D341Med (cell line): ENCODE results near the gene PLA2R1.
"Not testable (repeated sequence)": the region's sequence is repeated elsewhere in the genome, so short reads cannot be mapped to it uniquely, and the experiment has no call there.

Source experiments
- DNase-seq: peaks from one replicate; pipeline ENCODE4 v3.0.0; 2012; ENCODE audit warnings: low spot score

The PLA2R1 gene

DNA sequence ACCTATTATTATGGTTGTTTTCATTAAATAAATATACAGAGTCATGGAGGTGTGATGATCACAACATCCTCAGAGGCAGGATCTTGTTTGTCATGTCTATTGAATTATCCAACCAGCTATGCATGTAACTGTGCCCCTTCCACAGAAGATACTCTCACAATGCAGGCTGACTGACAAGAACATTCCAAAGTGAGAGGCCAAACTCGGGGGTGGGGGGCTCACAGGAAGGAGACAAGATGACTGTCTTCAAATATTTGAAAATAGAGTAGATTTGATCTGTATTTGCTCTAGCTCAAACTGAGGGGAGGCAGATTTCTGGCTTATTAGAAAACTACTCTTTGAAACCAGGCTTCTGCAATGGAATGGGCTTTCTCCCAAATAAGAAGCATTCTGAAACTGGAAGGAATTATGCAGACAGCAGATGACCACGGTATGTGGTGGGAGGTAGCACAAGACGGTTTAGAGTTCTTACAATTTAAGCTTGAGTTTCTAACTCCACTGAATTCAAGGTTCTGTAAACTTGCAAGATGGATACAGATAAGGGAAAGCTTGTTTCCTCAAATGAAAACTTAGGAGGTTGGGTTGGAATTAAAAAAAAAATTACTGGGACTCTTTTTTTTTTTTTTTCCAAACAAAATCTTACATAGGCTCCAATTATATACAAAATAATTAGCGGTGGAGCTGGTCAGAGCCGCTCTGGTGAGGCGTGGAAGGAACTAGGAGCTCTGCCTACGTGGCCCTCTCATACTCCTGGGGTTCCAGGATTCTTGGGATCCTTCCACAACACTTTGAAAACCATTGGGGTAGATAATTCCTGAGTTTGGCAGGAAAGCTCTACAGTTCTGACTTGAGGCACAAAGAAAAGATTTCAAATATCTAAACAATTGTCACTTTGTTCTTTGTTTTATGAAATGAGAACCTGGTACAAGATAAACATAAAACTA is 79.3 kb downstream of the PLA2R1 start:
- no peak for DNase-seq

DNA sequence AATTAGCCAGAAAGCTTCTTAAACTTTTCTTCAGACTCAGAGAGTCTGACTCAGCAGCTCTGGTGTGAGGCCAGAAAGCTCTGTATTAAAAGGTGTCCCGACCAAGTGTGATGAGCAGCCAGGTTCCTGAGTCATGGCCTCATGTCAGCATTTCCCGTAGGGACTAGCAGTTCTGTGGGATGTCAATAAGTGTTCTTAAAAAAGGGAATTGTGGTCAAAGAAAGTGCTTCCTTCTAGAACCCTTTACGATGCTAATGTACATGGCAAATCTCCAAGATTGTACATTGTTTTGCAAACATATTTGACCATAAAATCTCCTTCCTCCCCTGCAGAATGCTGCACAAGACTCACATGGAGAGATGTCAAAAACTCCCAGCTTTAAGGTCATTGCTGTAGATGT is 80.1 kb downstream of the PLA2R1 start:
- DNase-seq, result no peak

DNA sequence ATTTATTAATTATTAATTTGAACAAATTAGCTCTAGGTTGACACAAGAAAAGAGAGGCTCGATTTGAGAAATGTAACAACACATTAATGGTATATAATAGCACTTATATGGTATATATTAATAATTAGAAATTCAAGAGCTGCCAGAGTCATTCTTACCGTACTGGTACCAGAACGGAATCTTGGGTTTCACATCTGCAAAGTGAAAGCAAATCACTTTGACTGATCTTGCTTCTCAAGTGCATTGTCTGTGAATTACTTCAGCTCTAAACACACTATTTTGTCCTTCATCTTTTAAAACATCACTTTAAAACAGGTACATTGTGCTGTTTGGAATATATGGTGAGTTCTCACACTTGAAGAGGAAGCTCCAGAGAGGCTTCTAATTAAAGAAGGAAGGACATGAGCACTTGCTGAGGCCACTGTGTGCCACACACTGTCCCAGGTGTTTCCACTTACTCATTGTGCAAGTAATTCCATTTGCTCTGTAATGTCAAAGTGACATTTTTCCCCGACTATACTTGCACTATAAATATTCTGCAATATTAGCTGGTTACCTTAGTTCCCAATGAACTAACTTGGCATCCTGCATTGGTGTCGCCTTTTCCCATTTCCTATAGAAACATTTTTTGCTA is 85.8 kb downstream of the PLA2R1 start:
- no peak for DNase-seq

DNA sequence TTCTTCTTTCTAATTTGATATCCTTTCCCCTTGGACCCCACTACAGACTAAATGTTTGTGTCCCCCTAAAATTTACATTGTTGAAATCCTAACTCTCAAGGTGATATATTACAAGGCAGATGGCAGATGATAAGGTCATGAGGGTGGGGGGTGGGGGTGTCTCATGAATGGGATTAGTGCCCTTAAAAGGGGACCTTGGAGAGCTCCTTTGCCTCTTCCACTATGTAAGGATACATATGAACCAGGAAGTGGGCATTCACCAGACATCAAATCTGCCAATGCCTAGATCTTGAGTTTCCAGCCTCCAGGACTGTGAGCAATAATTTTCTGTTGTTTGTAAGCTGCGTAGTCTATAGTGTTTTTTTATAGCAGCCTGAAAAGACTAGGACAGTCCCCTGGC is 89.1 kb downstream of the PLA2R1 start:
- no peak for DNase-seq

DNA sequence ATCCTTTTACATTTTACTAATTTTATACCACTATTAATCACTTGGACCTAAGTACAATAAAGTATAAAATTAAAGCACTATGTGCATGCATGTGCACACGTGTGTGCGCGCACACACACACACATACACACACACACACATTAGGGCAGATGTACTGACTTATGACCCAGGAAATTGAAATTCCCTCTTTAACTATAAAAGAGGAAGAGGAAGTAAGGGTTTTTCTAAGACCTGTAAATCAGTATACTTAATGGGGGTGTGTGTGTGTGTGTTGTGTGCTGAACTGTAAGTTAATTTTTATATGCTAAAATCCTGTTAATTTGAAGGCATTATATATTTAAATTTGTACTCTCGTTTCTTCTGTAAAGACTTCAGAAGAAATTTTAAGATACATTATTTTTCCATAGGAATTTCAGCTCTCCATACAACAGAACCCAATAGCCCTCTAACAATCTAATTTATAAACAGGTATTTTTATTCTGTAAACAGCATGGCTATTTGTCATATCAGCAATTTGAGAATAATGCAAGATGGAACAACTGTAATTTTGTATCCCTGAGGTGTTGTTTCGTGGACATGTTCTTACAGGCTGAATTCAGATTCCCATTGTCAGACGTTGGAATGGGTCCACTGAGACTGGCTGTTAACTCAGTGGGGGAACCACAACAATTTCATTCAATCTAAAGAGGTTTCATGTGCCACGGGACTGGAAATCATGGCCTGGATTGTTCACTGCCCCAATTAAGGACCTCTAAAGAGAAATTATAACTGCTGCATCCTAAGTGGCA is 90.9 kb downstream of the PLA2R1 start:
- DNase-seq, result no peak

DNA sequence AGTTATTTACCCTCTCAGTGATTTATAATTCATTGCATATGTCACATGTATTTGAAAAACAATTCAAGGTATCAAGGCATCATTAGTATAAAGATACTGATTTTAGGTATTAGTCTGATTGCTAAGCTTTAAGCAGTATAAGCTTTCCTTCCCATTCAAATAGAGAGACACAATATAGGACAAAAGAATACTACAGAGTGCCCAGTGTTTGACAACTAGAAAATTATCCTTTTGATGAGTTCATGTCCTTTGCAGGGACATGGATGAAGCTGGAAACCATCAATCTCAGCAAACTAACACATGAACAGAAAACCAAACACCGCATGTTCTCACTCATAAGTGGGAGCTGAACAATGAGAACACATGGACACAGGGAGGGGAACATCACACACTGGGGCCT is 91.9 kb downstream of the PLA2R1 start:
- DNase-seq, result not testable (repeated sequence)

DNA sequence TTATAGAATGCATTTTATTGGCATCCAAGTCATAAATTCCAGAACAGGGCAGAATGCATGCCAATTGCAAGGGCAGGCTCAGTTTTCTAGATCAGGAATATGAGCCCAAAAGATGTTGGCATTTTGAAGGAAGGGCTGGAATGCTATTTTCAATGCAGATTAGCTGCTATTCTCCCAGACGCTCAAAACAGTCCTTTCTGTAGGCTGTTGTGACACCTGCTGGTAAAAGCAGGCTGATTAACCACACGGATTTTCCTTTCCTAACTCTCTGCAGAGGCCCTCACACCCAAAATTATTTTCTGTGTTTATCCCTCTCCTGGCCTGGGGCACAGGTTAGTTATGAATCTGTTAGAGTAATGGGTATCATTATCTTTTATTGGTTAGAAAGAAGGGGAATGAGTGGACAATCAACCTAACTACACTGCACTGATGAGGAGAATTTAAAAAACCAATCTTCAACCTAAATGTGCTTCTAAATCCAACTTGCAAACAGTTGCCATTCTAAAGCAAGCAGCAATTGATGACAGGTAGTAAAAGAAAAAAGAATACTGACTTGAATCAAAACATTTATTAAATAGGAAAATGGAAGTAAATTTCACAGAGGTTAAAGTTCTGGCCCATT is 94.0 kb downstream of the PLA2R1 start:
- DNase-seq, result peak; percentile 67

DNA sequence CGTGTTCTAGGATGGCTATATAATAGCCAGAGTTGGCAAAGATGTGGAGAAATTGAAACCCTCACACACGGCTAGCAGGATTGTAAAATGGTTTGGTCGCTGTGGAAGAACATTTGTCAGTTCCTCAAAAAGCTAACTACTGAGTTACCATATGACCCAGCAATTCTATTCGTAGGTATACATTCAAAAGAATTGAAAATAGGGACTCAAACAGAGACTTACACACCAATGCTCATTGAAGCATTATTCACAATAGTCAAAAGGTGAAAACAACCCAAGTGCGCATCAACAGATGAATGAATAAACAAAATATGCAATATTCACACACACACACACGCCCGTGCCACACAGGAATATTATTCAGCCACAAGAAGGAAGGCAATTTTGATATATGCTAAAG is 98.7 kb downstream of the PLA2R1 start:
- DNase-seq, result no peak

DNA sequence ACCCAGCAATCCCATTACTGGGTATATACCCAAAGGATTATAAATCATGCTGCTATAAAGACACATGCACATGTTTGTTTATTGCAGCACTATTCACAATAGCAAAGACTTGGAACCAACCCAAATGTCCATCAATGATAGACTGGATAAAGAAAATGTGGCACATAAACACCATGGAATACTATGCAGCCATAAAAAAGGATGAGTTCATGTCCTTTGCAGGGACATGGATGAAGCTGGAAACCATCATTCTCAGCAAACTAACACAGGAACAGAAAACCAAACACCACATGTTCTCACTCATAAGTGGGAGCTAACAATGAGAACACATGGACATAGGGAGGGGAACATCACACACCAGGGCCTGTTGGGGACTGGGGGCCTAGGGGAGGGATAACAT is 99.9 kb downstream of the PLA2R1 start:
- DNase-seq, result not testable (repeated sequence)

DNA sequence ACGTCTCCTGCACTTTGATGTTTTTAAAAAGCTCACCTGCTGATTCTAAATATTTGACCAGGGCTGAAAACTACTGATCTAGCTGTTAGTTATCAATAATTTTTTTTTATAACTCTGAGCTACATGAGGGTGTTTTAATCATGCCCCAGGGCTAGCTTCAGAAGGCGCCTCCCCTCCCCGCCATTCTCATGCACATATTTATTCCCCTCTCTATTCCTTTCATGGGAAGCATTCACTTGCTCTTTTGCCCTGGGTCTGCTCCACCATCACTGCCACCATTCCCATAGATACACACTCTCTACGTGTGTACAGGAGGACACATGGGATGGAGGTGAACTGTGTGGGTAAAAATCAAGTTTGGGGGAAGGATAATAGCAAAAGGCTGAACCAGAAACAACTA is 101.0 kb downstream of the PLA2R1 start:
- no peak for DNase-seq

DNA sequence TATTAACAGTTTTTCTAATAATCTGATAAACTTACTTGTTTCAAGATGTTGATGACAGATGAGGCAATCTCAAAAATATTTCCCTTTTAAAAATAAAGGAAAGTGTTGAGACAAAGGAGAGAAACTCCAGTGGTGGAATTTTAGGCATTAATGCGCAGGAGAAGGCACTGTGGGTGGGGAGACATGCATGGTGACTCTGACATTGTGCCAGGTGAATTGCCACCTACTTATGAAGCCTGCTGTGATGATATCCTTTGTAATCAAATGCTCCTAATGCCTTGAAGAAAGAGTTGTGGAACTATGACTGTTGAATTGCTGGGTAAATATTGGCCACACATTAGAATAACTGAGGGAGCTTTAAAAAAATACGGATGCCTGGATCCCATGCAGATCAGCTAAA is 101.4 kb downstream of the PLA2R1 start:
- DNase-seq, result no peak

DNA sequence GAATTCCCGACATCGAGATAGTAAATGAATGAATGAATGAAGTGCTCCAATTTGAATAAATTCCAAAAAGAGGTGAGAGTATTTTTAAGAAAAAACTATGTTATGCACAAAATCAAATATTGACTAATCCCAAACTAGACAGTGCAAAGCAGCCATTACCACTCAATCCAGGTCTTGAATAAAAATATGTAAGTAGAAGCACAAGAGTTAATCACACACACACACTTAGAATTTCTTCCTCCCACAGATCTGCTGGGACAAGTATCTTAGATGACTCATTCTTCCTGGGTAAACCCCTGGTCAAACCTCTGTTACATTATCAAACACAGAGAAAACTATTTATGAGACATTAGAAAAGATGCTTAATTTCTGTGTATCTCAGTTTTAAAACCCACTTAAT is 102.0 kb downstream of the PLA2R1 start:
- no peak for DNase-seq

DNA sequence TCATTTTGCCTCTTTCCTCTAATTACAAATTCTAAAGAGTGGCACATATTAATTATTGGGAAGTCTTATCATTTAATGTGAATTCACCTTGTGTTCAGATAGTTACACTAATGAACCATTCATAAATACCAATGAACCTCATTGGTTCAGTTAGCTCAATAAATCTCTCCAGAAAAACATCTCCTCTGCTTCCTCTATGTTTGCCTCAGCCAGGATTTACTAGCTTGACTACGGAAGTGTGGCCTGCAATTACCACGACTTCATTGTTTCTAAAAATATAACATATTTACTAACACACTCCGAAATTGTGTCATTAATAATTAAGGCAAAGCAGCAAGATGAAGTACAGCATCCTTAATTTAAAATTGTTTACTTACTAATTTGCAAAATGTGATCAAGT is 103.3 kb downstream of the PLA2R1 start:
- DNase-seq, result no peak

DNA sequence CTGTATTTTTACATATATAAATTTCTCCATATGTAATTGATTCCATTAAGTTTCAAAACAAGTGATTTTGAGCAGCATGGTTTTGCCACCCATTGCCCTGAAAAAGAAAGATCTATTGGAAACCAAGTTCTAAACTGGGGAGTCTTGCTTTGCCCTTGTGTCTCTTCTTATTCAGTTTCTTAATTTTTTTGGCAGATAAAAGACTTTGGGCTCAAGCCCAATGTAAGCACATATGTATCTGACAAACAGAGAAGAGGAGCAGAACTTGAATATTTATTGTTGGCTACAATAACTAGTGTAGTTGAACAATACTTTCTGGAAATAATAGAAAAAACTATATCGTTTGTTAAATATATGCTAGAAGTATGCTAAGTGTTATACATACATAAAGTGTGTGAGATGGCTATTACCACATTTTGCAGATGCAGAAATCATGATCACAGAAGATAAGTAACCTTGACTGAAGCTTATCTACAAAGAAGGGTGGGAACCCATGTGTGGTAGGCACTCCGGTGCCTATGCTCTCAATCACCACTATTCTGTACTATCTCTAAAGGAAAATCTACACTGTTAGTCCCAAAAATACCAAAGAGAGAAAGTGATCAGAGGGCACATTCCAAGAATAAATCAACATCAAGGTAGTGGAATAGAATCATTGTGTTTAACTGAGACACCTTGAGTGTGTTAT is 109.1 kb downstream of the PLA2R1 start:
- no peak for DNase-seq

DNA sequence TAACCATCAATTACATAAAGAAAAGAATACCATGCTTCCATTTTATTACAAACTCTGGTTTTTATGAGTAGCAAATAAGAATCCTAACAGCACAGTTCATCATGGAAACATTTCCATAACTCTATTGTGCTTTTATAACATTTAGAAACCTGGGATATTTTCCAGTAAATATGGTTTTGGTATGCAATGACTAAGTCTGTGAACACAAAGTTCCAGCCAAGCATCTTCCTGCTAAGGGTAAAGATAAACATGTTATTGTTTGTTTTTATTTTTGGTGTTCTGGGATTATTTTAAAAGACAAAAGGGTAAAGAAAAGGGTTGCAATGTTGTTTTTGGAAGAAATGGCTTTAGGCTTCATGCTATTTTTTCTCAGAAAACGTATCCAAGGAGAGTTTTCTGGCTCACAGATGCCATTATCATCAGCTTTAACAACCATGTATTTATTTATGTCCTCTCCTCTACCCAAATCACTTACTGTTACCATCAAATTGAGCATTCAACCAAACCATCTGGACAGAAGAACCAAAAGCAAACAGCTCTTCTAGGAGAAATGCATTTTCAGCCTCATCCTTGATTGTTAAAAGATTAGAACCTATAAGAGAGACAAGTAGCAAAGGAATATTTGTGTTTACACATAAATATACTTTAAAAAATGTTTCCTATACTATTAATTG is 116.0 kb downstream of the PLA2R1 start:
- DNase-seq, result no peak

DNA sequence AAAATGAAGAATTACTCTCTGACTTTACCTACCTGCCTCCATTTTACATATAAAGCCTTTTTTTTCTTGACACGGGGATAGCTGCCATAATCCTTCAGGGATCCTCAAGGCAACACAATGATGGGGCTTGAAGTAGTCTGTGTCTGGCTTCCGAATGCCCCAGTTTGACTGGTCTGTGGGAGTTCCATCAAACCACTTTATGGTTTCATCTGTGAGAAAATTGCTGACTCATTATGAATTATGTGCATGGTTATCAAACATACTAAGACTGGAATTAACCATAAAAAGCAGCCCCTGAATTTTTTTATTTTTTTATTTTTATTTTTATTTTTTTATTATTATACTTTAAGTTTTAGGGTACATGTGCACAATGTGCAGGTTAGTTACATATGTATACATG is 117.5 kb downstream of the PLA2R1 start:
- DNase-seq, result no peak

DNA sequence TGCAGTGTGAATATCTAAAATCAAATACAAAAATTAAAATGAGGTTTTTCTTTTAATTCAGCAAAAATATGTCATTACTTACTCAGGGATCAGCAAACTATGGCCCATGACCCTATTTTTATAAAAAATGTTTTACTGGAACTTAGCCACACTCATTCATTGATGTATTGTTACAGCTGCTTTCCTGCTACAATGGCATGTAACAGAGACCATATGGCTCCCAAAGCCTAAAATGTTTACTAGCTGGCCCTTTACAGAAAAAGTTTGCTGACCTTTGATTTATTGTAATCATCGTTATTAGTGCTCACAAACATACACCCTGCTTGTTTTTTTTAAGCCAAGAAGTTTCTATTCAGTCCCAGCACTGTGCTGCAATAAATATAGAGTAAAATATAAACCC is 120.3 kb downstream of the PLA2R1 start:
- DNase-seq, result no peak

DNA sequence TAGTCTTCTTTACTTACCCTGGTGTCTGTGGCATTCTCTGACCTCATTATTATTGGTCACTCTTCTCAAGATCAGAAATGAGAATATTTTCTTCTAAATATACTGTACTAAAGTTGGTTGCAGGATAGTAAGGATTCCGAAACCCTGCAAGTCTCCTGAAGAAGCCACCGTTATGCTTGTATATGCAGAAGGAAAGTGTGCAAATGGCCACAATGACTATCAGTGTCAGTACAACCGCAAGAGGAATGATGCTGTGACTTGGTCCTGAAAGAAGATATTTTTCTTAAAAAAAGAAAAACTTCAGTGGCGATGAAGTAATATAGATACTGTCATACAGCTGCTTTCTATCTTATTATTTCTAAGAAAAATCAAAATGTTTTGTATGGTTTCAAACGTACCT is 120.7 kb downstream of the PLA2R1 start:
- no peak for DNase-seq

DNA sequence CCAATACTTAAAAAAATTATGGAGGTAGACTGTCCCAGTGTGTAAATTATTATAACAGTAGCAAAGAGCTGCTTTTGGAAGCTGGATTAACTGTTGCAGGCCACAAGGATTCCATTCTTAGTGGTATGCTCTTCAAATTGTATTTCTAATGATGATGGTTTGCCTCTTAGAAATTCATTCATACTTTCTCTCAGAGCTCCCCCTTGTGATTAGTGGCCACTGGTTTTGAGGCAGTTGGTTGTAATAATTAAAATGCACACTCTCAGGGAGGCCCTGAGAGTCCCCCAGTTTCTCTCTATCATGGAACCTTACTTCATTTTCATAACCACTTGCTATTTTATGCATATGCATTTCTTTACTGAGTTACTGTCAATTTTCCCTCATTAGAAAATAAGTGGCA is 122.5 kb downstream of the PLA2R1 start:
- DNase-seq, result peak; percentile 42

DNA sequence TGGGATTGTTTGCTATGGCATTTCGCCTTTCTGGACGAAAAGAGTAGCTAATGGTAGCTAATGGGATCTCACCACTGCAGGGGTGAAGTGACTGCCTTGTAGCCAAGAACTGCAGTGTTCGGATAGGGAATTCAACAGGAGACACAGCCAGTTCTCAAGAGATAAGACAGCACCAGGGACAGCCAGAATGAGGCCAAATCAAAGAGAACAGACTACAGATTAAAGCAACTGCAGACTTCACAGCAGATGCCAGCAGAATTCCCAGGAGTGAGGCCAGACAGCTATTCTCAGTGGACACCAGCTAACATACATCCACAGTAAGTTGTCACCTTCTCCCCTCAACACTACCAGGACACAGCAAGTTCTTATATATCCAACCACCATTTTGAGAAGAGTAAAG is 124.0 kb downstream of the PLA2R1 start:
- DNase-seq, result no peak

DNA sequence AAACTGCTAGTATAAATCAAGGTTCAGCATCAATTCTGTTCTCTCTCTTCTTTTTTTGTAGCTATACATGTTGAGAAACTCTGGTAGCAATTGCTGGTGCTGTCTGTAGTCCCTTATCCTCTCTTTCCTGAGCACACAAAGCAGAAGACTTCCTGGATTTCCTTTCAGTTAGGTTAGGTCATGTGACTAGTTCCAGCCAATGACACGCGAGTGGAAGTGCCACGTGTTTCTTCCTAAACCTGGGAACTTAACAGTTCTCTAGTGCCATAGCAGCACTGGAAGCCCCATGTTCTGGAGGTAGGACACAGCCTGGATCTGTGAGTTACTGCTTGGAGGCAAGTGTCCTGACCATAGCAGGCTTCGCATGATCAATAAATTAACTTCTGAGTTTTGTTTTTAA is 125.9 kb downstream of the PLA2R1 start:
- no peak for DNase-seq
